Neutrophil (primary cell): Measurements from ENCODE around the gene PTPRS.

Experiments used
- H3K27ac ChIP-seq: fragments of 200-600 bp; sonication (generic); 2 replicates; pipeline ENCODE4 v1.5.1; 2016; ENCODE audit warnings: mild to moderate bottlenecking, moderate library complexity
- H3K27me3 ChIP-seq: fragments of 200-600 bp; sonication (generic); 2 replicates; pipeline ENCODE4 v1.6.0; 2016; ENCODE audit warnings: mild to moderate bottlenecking
- H3K36me3 ChIP-seq: fragments of 200-600 bp; sonication (generic); 2 replicates; pipeline ENCODE4 v1.5.1; 2017
- H3K4me1 ChIP-seq, 2 experiments: fragments of 200-600 bp in 1 of 2; sonication (generic) in 1 of 2; 1 replicate in 1 of 2; 2 replicates in 1 of 2; pipeline versions ENCODE4 v1.5.1 to v1.6.1; 2013 to 2016; ENCODE audit warnings: low read depth in 1 of 2, low read length in 1 of 2, mild to moderate bottlenecking in 1 of 2, moderate library complexity in 1 of 2; ENCODE audit not compliant: control insufficient read depth in 1 of 2, insufficient read depth in 1 of 2
- H3K4me3 ChIP-seq, 2 experiments: fragments of 200-600 bp in 1 of 2; sonication (generic) in 1 of 2; 1 replicate in 1 of 2; 2 replicates in 1 of 2; pipeline ENCODE4 v1.5.1; 2013 to 2016; ENCODE audit warnings: low read depth in 1 of 2, low read length in 1 of 2, mild to moderate bottlenecking in 1 of 2, moderate library complexity in 1 of 2
- H3K9me3 ChIP-seq: fragments of 200-600 bp; sonication (generic); 2 replicates; pipeline ENCODE4 v1.5.1; 2016
- TF ChIP-seq, protein P1 (sequence below): fragments of 200-600 bp; sonication (generic); IDR thresholded peaks from 2 replicates; pipeline ENCODE4 v1.5.1; 2016; ENCODE audit warnings: antibody characterized with exemption

The PTPRS gene

DNA sequence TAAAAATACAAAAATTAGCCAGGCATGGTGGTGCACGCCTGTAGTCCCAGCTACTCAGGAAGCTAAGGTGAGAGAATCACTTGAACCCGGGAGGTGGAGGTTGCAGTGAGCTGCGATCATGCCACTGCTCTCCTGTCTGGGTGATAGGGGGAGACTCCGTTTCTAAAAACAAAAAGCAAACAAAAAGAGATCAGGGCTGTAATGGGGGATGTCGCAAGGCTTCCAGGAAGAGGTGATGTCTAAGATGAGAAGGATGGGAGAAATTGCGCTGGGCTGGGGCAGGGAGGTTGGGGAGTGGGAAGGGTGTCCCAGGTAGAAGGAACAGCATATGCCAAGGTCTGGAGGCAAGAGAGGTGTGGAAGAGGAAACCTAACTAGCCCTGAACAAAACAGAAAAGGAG lies 36.1 kb downstream of the PTPRS start:
- H3K27me3 ChIP-seq: peaks cover 21% of the 10 kb centered on the region
- H3K36me3 ChIP-seq: no peaks in the 10 kb centered on the region
- no peaks in the 10 kb centered on the region for H3K9me3 ChIP-seq

DNA sequence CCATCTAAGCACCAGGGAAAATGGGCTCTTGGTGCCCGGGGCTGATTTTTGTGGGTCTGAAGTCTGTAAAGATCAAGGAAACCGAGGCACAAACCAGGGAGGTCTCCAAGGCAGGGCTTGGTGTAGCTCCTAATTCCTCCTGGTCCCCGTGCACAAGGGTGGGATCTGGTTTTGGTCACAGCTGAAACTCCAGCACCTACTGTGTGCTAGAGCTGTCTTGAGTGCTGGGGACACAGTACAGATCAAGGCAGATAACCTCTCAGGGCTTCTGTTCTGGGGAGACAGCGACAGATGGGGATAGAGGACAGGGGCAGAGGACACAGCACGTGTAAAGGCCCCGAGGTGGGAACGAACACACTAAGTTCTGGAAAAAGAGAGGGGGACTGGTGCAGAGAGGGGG lies 37.4 kb downstream of the PTPRS start:
- no peaks in the 10 kb centered on the region for H3K36me3 ChIP-seq
- H3K4me3 ChIP-seq: no peak overlapping the region
- no peak overlapping the region for H3K27ac ChIP-seq
- peaks cover 18% of the 10 kb centered on the region for H3K27me3 ChIP-seq
- TF ChIP-seq, protein P1, sequence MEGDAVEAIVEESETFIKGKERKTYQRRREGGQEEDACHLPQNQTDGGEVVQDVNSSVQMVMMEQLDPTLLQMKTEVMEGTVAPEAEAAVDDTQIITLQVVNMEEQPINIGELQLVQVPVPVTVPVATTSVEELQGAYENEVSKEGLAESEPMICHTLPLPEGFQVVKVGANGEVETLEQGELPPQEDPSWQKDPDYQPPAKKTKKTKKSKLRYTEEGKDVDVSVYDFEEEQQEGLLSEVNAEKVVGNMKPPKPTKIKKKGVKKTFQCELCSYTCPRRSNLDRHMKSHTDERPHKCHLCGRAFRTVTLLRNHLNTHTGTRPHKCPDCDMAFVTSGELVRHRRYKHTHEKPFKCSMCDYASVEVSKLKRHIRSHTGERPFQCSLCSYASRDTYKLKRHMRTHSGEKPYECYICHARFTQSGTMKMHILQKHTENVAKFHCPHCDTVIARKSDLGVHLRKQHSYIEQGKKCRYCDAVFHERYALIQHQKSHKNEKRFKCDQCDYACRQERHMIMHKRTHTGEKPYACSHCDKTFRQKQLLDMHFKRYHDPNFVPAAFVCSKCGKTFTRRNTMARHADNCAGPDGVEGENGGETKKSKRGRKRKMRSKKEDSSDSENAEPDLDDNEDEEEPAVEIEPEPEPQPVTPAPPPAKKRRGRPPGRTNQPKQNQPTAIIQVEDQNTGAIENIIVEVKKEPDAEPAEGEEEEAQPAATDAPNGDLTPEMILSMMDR: no peak
- H3K4me1 ChIP-seq: no peaks in the 10 kb centered on the region
- no peaks in the 10 kb centered on the region for H3K9me3 ChIP-seq

More for the DNA sequence above, 36.1 kb downstream of the PTPRS start:
- Histone ChIP-seq H3K27ac (no peak overlapping the region), H3K4me3 (no peak overlapping the region), H3K4me1 (no peaks in the 10 kb centered on the region)
- TF ChIP-seq, protein P1: no peak

DNA sequence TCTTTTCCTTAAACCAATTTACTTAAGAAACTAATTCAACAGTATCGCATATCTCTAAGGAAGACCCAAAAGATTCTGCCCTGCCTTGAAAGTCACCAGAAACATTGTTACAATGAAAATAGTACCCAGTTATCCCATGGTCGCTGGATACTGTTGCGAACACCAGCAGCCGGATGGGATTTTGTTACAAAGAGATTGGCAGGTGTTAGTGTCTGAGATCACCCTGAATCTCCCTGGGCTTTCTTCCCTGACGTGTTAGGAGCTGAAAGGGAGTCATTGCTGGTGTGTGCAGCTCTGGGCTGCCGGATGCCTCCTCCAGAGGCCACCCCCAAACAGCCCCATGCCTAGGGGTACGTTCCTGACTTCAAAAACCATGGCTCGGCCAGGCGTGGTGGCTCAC lies 38.2 kb downstream of the PTPRS start:
- Histone ChIP-seq H3K36me3 (no peaks in the 10 kb centered on the region), H3K4me3 (no peak overlapping the region), H3K27ac (no peak overlapping the region), H3K27me3 (peaks cover 16% of the 10 kb centered on the region), H3K4me1 (no peaks in the 10 kb centered on the region), H3K9me3 (no peaks in the 10 kb centered on the region)
- TF ChIP-seq, protein P1: no peak

DNA sequence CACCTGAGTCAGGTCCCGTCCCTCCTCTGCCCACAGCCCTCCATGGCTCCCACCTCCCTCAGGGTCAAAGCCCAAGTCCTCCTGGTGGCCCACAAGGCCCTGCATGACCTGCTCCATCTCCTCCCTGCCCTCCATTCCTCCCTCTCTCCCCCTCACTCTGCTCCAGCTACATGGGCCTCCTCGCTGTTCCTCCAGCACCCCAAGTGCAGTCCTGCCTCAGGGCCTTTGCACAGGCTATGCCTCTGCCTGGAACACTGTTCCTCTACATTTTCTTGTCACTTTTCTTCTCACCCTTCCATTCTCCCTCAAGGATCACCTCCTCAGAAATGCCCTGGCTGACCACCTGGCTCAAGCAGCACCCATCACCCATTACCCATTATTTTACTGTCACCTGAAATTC lies 41.5 kb downstream of the PTPRS start:
- Histone ChIP-seq H3K36me3 (no peaks in the 10 kb centered on the region), H3K27ac (no peak overlapping the region), H3K4me1 (no peaks in the 10 kb centered on the region), H3K27me3 (peaks cover 22% of the 10 kb centered on the region), H3K9me3 (no peaks in the 10 kb centered on the region), H3K4me3 (no peak overlapping the region)
- TF ChIP-seq, protein P1: no peak

DNA sequence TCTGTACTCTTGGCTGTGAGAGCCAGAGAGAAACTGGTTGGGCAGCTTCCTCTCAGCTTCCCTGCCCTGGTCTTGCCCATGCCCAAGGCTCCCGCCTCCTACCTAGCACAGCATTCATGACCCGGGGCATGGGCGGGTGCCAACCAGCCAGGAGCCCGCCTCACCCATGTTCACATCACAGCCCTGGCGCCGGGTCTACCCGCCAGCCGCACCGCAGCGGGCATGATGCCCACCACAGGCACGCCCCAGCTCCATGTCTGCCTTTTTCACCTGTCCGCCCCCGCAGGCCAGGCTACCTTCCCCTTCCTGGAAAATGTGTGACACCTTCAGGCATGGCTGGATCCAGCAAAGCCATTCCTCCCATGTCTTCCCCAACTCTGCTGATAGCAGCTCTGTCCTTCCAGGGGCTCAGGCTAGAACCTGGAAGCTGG lies 42.1 kb downstream of the PTPRS start:
- TF ChIP-seq, protein P1: no peak
- Histone ChIP-seq H3K27me3 (peaks cover 29% of the 10 kb centered on the region), H3K4me3 (no peak overlapping the region), H3K4me1 (peaks cover 0 to 2% of the 10 kb centered on the region in 2 experiments), H3K27ac (no peak overlapping the region), H3K9me3 (no peaks in the 10 kb centered on the region), H3K36me3 (no peaks in the 10 kb centered on the region)

DNA sequence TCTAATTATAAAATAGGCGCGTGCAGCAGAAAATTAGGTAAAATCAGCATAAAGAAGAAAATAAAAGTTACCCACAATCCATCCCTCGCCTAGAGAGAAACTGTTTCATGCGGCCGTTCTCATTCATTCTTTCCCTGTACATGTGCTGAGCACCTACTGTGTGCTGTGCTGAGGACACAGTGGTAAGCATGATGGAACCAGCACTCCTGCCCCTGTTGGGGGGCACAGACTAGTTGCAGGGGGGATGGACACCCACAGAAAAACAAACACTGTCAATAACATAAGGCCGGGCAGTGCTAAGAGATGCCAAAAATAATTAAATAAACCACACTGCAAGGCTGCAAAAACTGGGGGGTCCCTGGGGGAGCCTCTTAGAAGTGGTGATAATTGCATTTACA lies 43.3 kb downstream of the PTPRS start:
- Histone ChIP-seq H3K27ac (no peak overlapping the region), H3K27me3 (peaks cover 41% of the 10 kb centered on the region), H3K4me3 (no peak overlapping the region), H3K9me3 (no peaks in the 10 kb centered on the region), H3K4me1 (peaks cover 5 to 14% of the 10 kb centered on the region in 2 experiments), H3K36me3 (no peaks in the 10 kb centered on the region)
- TF ChIP-seq, protein P1: no peak
